Central memory CD8-positive, alpha-beta T cell (primary cell): Measurements from ENCODE around the gene ME1.

Source experiments
- ATAC-seq: fragments of 150-1000 bp; cut with Tn5 transposase; replicated peaks from 2 replicates; pipeline ENCODE4 v1.10.0; 2022; ENCODE audit warnings: mild to moderate bottlenecking, moderate FRiP score, moderate number of reproducible peaks; ENCODE audit not compliant: poor library complexity, severe bottlenecking; ENCODE audit errors: extremely low read depth
- DNase-seq, 2 donors: peaks; one replicate each; pipeline ENCODE4 v3.0.0; 2021; ENCODE audit warnings: low spot score in 2 of 2
- H3K27ac Mint-ChIP-seq: one replicate; pipeline ENCODE4 v1.8.0; 2022; ENCODE audit warnings: low read depth, mild to moderate bottlenecking, moderate library complexity, mixed read lengths
- H3K27me3 Mint-ChIP-seq: one replicate; pipeline ENCODE4 v1.8.0; 2022; ENCODE audit warnings: mixed read lengths
- H3K36me3 Mint-ChIP-seq: one replicate; pipeline ENCODE4 v1.8.0; 2022; ENCODE audit warnings: mild to moderate bottlenecking, moderate library complexity, mixed read lengths; ENCODE audit not compliant: insufficient read depth
- H3K4me1 Mint-ChIP-seq: one replicate; pipeline ENCODE4 v1.8.0; 2022; ENCODE audit warnings: mixed read lengths
- H3K4me3 Mint-ChIP-seq: one replicate; pipeline ENCODE4 v1.8.0; 2022; ENCODE audit warnings: mild to moderate bottlenecking, moderate library complexity, mixed read lengths
- H3K9me3 Mint-ChIP-seq: one replicate; pipeline ENCODE4 v1.8.0; 2022; ENCODE audit warnings: mixed read lengths

The ME1 gene

GRCh38 chr6:83430611-83431544 lies at the start of gene ME1:
Gene ME1, minus strand, starts transcription at chr6:83431051. Its CDS starts 97 bp downstream, at chr6:83430954.
- no peak for DNase-seq
- Mint-ChIP-seq H3K27me3 (peaks cover 11% of the 10 kb centered on the region), H3K4me1 (no peaks in the 10 kb centered on the region), H3K36me3 (no peaks in the 10 kb centered on the region), H3K4me3 (peak within 1 kb of the TSS; percentile 66), H3K9me3 (no peaks in the 10 kb centered on the region), H3K27ac (no peak within 1 kb of the TSS)
- ATAC-seq: peak; percentile 61

GRCh38 chr6:83480470-83480869 lies 49.6 kb upstream of the ME1 start:
- Mint-ChIP-seq H3K27ac (no peak overlapping the region), H3K36me3 (no peaks in the 10 kb centered on the region), H3K27me3 (no peaks in the 10 kb centered on the region), H3K4me3 (no peak overlapping the region), H3K9me3 (no peaks in the 10 kb centered on the region), H3K4me1 (no peaks in the 10 kb centered on the region)
- DNase-seq: no peak
- ATAC-seq: no peak

GRCh38 chr6:83479389-83479788 lies 48.5 kb upstream of the ME1 start:
- H3K4me1 Mint-ChIP-seq: no peaks in the 10 kb centered on the region

GRCh38 chr6:83476971-83477370 lies 46.1 kb upstream of the ME1 start:
- Mint-ChIP-seq H3K9me3 (no peaks in the 10 kb centered on the region), H3K36me3 (no peaks in the 10 kb centered on the region), H3K4me3 (no peak overlapping the region), H3K4me1 (no peaks in the 10 kb centered on the region), H3K27me3 (no peaks in the 10 kb centered on the region), H3K27ac (no peak overlapping the region)
- ATAC-seq: no peak
- no peak for DNase-seq

More at GRCh38 chr6:83479389-83479788, 48.5 kb upstream of the ME1 start:
- ATAC-seq (no peak), DNase-seq (no peak)
- Mint-ChIP-seq H3K27ac (no peak overlapping the region), H3K36me3 (no peaks in the 10 kb centered on the region), H3K9me3 (no peaks in the 10 kb centered on the region), H3K4me3 (no peak overlapping the region), H3K27me3 (no peaks in the 10 kb centered on the region)

- no peak overlapping the region for H3K4me3 Mint-ChIP-seq
- no peak overlapping the region for H3K27ac Mint-ChIP-seq
- DNase-seq (no peak), ATAC-seq (no peak)
- H3K36me3 Mint-ChIP-seq: no peaks in the 10 kb centered on the region
- H3K27me3 Mint-ChIP-seq: no peaks in the 10 kb centered on the region
- H3K4me1 Mint-ChIP-seq: no peaks in the 10 kb centered on the region
- H3K9me3 Mint-ChIP-seq: no peaks in the 10 kb centered on the region
These were observed 43.5 kb upstream of the ME1 start for GRCh38 chr6:83474309-83474708.

GRCh38 chr6:83472767-83473166 lies 41.9 kb upstream of the ME1 start:
- H3K9me3 Mint-ChIP-seq: no peaks in the 10 kb centered on the region
- ATAC-seq: no peak
- no peaks in the 10 kb centered on the region for H3K27me3 Mint-ChIP-seq
- no peak overlapping the region for H3K27ac Mint-ChIP-seq
- no peak for DNase-seq
- H3K4me1 Mint-ChIP-seq: no peaks in the 10 kb centered on the region
- no peaks in the 10 kb centered on the region for H3K36me3 Mint-ChIP-seq
- H3K4me3 Mint-ChIP-seq: no peak overlapping the region

- H3K27me3 Mint-ChIP-seq: no peaks in the 10 kb centered on the region
- no peak for DNase-seq
- H3K9me3 Mint-ChIP-seq: no peaks in the 10 kb centered on the region
- no peak for ATAC-seq
- H3K36me3 Mint-ChIP-seq: no peaks in the 10 kb centered on the region
- H3K4me3 Mint-ChIP-seq: no peak overlapping the region
- H3K4me1 Mint-ChIP-seq: no peaks in the 10 kb centered on the region
- no peak overlapping the region for H3K27ac Mint-ChIP-seq
These were observed 39.7 kb upstream of the ME1 start for GRCh38 chr6:83470587-83470986.

- Mint-ChIP-seq H3K4me3 (no peak overlapping the region), H3K27ac (no peak overlapping the region), H3K4me1 (no peaks in the 10 kb centered on the region), H3K27me3 (no peaks in the 10 kb centered on the region), H3K9me3 (no peaks in the 10 kb centered on the region), H3K36me3 (no peaks in the 10 kb centered on the region)
- ATAC-seq: no peak
- DNase-seq: no peak
These were observed 39.1 kb upstream of the ME1 start for GRCh38 chr6:83470001-83470400.

- no peaks in the 10 kb centered on the region for H3K36me3 Mint-ChIP-seq
- DNase-seq (no peak), ATAC-seq (no peak)
- H3K27ac Mint-ChIP-seq: no peak overlapping the region
- H3K4me1 Mint-ChIP-seq: no peaks in the 10 kb centered on the region
- H3K27me3 Mint-ChIP-seq: no peaks in the 10 kb centered on the region
- no peak overlapping the region for H3K4me3 Mint-ChIP-seq
- no peaks in the 10 kb centered on the region for H3K9me3 Mint-ChIP-seq
These were observed 36.8 kb upstream of the ME1 start for GRCh38 chr6:83467620-83468036.

GRCh38 chr6:83466328-83466727 lies 35.5 kb upstream of the ME1 start:
- H3K4me3 Mint-ChIP-seq: no peak overlapping the region
- H3K9me3 Mint-ChIP-seq: no peaks in the 10 kb centered on the region
- no peaks in the 10 kb centered on the region for H3K27me3 Mint-ChIP-seq
- no peaks in the 10 kb centered on the region for H3K4me1 Mint-ChIP-seq
- no peak overlapping the region for H3K27ac Mint-ChIP-seq
- no peaks in the 10 kb centered on the region for H3K36me3 Mint-ChIP-seq
- DNase-seq (no peak), ATAC-seq (no peak)

GRCh38 chr6:83464381-83465140 lies 33.7 kb upstream of the ME1 start:
- Mint-ChIP-seq H3K27ac (no peak overlapping the region), H3K4me1 (no peaks in the 10 kb centered on the region), H3K4me3 (no peak overlapping the region), H3K27me3 (no peaks in the 10 kb centered on the region), H3K36me3 (no peaks in the 10 kb centered on the region), H3K9me3 (no peaks in the 10 kb centered on the region)
- DNase-seq (no peak), ATAC-seq (no peak)

GRCh38 chr6:83463886-83464285 lies 33.0 kb upstream of the ME1 start:
- no peak overlapping the region for H3K4me3 Mint-ChIP-seq
- no peaks in the 10 kb centered on the region for H3K27me3 Mint-ChIP-seq
- no peaks in the 10 kb centered on the region for H3K36me3 Mint-ChIP-seq
- H3K4me1 Mint-ChIP-seq: no peaks in the 10 kb centered on the region
- ATAC-seq: no peak
- DNase-seq: no peak
- H3K9me3 Mint-ChIP-seq: no peaks in the 10 kb centered on the region
- H3K27ac Mint-ChIP-seq: no peak overlapping the region

GRCh38 chr6:83462524-83462923 lies 31.7 kb upstream of the ME1 start:
- Mint-ChIP-seq H3K36me3 (no peaks in the 10 kb centered on the region), H3K27me3 (no peaks in the 10 kb centered on the region), H3K4me3 (no peak overlapping the region), H3K9me3 (no peaks in the 10 kb centered on the region), H3K4me1 (no peaks in the 10 kb centered on the region), H3K27ac (no peak overlapping the region)
- no peak for ATAC-seq
- no peak for DNase-seq
